Limb (tissue), 2 donors: ENCODE measurements around the gene PHYKPL.

Experiments used
- DNase-seq, 2 donors: peaks; one replicate each; pipeline ENCODE4 v3.0.0-alpha.2; 2016; ENCODE audit errors: extremely low spot score in 2 of 2

PHYKPL gene

DNA sequence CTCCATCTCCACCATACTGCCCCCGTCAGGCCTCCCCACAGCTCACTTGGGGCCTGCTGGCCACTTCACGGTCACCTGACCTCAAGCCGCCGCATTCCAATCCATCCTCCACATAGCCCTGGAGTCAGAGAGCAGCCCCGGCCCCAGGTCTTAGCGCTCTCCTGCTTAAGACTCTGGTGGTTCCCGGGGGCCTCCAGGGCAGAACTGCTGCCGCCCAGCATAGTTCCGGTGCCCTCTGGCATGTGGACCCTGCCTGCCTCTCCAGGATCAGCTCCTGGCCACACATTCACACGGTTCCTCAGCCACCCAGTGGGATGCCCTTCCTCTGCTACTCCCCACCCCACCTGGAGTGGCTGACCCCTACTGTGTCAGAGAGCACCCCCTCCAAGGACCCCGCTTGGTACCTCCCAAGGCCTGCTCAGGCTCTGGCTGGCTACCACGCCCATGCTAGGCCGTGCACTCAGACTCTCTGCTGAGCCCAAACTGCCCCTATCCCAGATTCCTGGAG is 8.7 kb downstream of the PHYKPL start:
- no peak for DNase-seq

GRCh38 chr5:178223196-178223773 is 9.3 kb downstream of the PHYKPL start:
- no peak for DNase-seq

- DNase-seq: no peak
These were observed 10.3 kb downstream of the PHYKPL start for GRCh38 chr5:178222292-178222691.

DNA sequence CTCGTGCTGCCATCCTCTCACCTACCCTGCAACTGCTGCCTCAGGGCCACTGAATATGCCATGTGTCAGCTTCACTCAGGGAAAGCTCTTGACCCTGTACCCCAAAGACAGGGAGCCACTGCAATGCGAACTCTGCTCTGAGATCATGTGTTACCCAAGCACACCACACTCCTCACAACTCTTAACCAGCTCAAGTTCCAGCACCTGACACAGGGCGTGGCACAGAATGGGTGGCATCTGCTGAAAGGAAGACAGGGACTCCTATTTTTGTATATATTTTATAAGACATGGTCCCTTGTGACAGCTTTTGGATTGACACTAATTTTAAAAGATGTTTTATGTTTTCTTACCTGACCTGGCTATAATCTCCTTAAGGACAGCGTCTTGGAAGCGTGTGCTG is 10.7 kb downstream of the PHYKPL start:
- no peak for DNase-seq

- DNase-seq: no peak
These were observed 11.3 kb downstream of the PHYKPL start for GRCh38 chr5:178221282-178221681.

DNA sequence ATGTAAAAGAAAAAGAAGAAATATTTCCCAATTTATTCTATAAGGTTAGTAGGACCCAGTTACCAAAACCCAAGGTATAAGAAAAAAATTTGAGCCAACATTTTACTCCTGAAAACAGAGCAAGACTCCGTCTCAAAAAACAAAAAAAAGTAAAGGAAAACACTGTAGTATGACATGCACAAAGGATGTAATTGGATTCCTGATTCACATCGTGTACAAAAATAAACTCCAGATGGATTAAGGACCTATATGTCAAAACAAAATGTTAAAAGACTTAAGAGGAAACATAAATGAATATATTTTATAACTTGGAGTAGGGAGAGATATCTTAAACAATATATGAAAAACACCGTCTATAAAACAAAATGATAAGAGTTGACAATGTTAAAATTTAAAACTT is 13.8 kb downstream of the PHYKPL start:
- no peak for DNase-seq

DNA sequence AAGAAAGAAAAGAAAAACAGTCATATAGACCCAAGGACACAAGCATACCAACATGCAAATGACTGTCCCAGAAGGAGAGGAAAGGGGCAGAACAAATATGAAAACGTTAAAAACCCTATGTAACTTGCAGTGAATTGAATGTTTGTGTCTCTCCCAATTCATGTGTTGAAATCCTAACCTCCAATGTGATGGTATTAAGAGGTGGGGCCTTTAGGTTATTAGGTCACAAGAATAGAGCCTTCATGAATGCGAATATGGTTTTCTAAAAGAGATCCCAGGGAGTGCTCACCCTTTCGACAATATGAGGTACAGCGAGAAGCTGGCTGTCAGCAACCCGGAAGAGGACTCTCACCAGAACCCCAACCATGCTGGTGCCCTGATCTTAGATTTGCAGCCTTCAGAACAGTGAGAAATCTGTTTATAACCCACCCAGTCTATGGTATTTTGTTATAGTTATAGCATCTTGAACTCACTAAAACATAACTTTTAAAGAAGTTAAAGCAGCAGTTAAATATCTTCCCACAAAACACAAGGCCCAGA is 14.3 kb downstream of the PHYKPL start:
- DNase-seq: no peak

GRCh38 chr5:178216779-178217178 is 15.8 kb downstream of the PHYKPL start:
- DNase-seq: no peak

DNA sequence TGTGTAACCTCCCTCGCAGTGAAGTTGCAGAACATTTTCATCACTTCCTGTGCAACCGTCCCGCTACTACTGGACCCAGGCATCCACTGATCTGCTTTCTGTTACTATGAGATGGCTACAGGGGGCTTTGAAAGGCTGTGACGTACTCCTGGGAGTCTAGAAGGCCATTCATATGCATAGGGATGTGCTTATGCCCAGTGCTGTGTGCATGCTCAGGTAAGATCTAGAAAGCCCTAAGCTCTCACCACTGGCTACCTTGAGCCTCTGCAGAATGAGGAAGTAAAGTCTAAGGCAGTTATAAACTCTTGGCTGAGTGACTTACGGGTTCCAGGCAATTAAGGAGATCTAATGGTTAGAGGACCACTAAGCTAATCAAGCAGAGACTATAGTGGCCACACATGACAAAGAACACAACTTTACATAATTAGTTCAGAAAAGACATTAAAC is 16.5 kb downstream of the PHYKPL start:
- DNase-seq: no peak

- DNase-seq: no peak
These were observed 17.2 kb downstream of the PHYKPL start for GRCh38 chr5:178215280-178216002.

DNA sequence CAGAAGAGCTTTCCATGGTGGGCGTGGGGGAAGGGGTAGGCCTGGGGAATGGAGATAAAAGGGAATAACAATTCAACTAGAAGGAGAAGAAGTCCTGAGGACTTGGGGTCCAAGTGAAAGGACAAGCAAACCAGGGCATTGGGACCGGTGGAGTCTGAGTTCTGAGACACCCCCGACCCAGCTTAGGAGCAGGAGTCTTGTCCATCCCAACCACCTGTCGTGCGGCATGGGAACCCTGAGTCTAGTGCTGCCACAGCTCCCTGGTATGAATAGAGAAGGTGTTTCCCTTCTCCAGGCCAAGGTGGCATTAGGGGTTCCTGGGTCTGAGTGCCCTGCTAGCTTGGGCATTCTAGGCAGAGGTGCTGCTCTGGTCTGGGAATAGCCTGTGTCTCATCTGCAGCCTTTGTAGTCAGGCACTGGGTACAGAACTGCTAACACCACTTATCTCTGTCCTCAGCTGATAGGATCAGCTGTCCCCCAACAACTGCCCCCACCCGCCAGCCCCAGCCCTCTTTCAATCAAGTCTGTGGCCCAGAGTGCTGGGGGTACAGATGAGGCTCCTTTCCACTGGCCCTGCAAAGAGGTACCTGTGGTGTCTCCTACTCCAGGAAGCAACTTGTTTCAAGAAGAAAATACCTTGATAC is 18.3 kb downstream of the PHYKPL start:
- no peak for DNase-seq

DNA sequence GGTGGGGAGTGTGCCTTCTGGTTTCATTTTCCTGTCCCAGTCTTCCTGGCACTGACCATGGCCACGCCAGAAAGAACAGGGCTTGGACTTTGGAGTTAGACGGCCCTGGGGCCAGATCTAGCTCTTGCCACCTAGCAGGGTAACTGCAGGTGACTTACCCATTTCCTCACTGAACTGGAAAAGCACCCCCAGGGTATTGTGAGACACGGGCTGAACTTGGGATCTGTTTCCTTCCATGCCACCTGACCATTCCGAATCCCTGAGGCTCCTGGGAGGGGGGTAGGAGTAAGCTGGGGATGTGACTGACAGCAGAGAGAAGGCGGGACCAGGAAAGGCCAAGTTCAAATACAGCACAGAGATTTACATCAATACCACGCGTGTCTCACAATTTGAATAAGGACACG is 18.9 kb downstream of the PHYKPL start:
- no peak for DNase-seq

GRCh38 chr5:178213003-178213461 is 19.6 kb downstream of the PHYKPL start:
- no peak for DNase-seq

GRCh38 chr5:178212241-178213002 is 20.2 kb downstream of the PHYKPL start:
- no peak for DNase-seq

- no peak for DNase-seq
These were observed 21.2 kb downstream of the PHYKPL start for GRCh38 chr5:178211095-178212048.

- DNase-seq: no peak
These were observed 21.9 kb downstream of the PHYKPL start for GRCh38 chr5:178210686-178211085.

GRCh38 chr5:178210073-178210535 is 22.5 kb downstream of the PHYKPL start:
- DNase-seq: no peak

DNA sequence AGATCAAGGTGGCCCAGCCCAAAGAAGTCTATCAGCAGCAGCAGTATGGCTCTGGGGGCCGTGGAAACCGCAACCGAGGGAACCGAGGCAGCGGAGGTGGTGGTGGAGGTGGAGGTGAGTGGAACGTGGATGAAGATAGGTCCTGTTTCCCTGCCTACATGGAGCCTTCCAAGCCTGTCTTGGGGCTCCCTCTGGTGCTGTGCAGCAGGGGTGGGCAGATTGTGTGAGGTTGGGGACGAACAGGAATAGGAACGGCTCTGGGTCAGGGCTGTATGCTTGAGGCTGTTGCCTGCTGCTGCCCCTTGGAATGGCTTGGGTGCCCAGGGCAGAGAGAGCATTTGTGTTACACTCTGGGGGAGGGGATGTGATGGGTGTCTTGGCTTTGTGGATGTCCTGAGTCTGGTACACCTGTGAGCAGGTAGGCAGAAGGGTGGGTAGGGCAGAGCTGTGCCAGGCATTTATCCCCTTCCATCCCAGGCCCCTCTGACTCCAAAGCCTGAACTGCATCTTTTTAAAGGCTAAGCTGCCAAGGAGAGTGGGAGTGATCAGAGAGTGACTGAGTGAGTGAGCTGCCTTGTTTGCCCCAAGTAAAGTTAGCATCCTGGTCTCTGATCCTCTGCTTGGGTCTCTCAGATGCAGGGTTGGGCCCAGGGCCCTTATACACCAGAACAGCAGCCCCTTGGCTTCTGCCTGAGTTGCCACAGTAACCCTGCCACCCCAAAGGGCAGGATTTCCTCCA is 23.1 kb downstream of the PHYKPL start:
- DNase-seq: no peak

DNA sequence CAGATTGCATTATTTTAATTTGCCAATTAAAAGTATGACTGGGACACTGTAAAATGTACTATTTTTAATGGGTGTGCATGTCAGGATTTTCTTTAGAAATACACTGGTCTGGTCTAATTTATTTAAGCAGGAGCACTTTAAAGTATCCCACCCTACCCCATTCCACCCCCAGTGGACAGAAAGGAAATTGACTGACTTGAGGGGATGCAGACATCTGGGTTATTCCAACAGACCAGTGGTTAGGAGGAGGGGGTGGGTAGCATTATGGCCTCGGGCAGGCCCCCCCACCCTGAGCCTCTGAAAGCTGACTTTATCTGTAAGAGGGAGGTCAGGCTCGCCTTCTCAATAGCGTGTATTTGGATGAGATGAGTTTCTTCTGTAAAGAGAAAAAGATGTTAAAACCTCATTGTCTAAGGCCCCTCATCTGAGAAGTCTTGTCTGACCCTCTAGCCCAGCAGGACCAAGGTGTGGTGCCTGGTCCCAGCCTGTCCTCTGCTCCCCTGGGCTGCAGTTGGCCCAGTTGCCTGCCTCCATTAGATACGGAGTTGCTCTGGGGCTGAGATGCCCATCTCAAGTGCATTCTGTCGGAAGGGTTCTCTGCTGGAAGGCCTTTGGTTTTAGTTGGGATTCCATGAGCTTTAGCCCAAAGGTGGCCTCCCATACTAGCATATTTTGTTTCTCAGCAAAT is 23.9 kb downstream of the PHYKPL start:
- no peak for DNase-seq
